ENCODE results near the gene ANO10. TPM values are rescaled to one million over a fixed set of nuclear protein-coding genes. Genes with fewer than 3 reads are reported as not detected.

Gene ANO10
- total RNA-seq, 1 experiment from 2014 or later = 32.6 TPM

- Histone ChIP-seq H2AFZ (no peak overlapping the region), H3K4me2 (no peak overlapping the region), H3F3A (ENCODE audit: insufficient read depth, low read depth) (no peaks in the 10 kb centered on the region), H3K4me1 (replicated peaks; ENCODE audit: insufficient read depth) (no peaks in the 10 kb centered on the region), H3K9me3 (ENCODE audit: insufficient read depth, low read depth) (peaks cover 4% of the 10 kb centered on the region; the same call in 1 of the 2 replicates), H3K27ac (no peak overlapping the region), H3K4me3 (no peak overlapping the region), H3K36me3 (ENCODE audit: low read depth) (peaks cover 6% of the 10 kb centered on the region; the same call in 1 of the 2 replicates), H4K20me1 (ENCODE audit: insufficient read depth) (no peaks in the 10 kb centered on the region), H3K9me2 (ENCODE audit: insufficient read depth) (no peaks in the 10 kb centered on the region), H3K79me2 (ENCODE audit: low read depth) (no peaks in the 10 kb centered on the region), H3K27me3 (ENCODE audit: insufficient read depth, low read depth) (no peaks in the 10 kb centered on the region)
- no peak for DNase-seq
- CTCF ChIA-PET = interaction anchor here (1.2 kb wide), 1 partner anchor 16 kb away, joined by 15 read pairs; no protein-coding TSS in a partner anchor
- TF ChIP-seq CTCF (conservative IDR thresholded peaks at IDR 0.05) (no peak), EZH2 (IDR thresholded peaks at IDR 0.05; ENCODE audit: low read depth) (no peak)
- POLR2A ChIA-PET (ENCODE audit: unreplicated experiment) = no interaction called here
- no TSS peak for BruUV-seq (replicated peaks)
- intact Hi-C loops (cut with micrococcal nuclease; ENCODE audit: unreplicated experiment) = no loop called here
Measured at GRCh38 chr3:43348852-43349574, 272.8 kb downstream of the ANO10 start.

GRCh38 chr3:43348350-43348749 lies 273.5 kb downstream of the ANO10 start:
- H3K4me1 ChIP-seq (replicated peaks; ENCODE audit: insufficient read depth) = no peaks in the 10 kb centered on the region
- H3K79me2 ChIP-seq (ENCODE audit: low read depth) = no peaks in the 10 kb centered on the region
- peaks cover 4% of the 10 kb centered on the region; the same call in 1 of the 2 replicates for H3K9me3 ChIP-seq (ENCODE audit: insufficient read depth, low read depth)
- no peaks in the 10 kb centered on the region for H3K9me2 ChIP-seq (ENCODE audit: insufficient read depth)
- peaks cover 6% of the 10 kb centered on the region; the same call in 1 of the 2 replicates for H3K36me3 ChIP-seq (ENCODE audit: low read depth)
- POLR2A ChIA-PET (ENCODE audit: unreplicated experiment) = no interaction called here
- intact Hi-C loops (cut with micrococcal nuclease; ENCODE audit: unreplicated experiment) = no loop called here
- no peaks in the 10 kb centered on the region for H3K27me3 ChIP-seq (ENCODE audit: insufficient read depth, low read depth)
- CTCF ChIA-PET = interaction anchor here (1.2 kb wide), 1 partner anchor 15 kb away, joined by 15 read pairs; no protein-coding TSS in a partner anchor
- TF ChIP-seq CTCF (conservative IDR thresholded peaks at IDR 0.05) (no peak), EZH2 (IDR thresholded peaks at IDR 0.05; ENCODE audit: low read depth) (no peak)
- DNase-seq = no peak
- H3K4me2 ChIP-seq = no peak overlapping the region
- no peak overlapping the region for H2AFZ ChIP-seq
- no peaks in the 10 kb centered on the region for H4K20me1 ChIP-seq (ENCODE audit: insufficient read depth)
- no TSS peak for BruUV-seq (replicated peaks)
- no peak overlapping the region for H3K4me3 ChIP-seq
- H3K27ac ChIP-seq = no peak overlapping the region
- H3F3A ChIP-seq (ENCODE audit: insufficient read depth, low read depth) = no peaks in the 10 kb centered on the region

GRCh38 chr3:43347774-43348173 lies 274.0 kb downstream of the ANO10 start:
- no peaks in the 10 kb centered on the region for H3K9me2 ChIP-seq (ENCODE audit: insufficient read depth)
- H3K9me3 ChIP-seq (ENCODE audit: insufficient read depth, low read depth) = peaks cover 3% of the 10 kb centered on the region; the same call in 1 of the 2 replicates
- POLR2A ChIA-PET (ENCODE audit: unreplicated experiment) = interaction anchor here (0.5 kb wide), 1 partner anchor 719 kb away, joined by 6 read pairs; no protein-coding TSS in a partner anchor
- no peak overlapping the region for H3K27ac ChIP-seq
- H3K79me2 ChIP-seq (ENCODE audit: low read depth) = no peaks in the 10 kb centered on the region
- H3K4me3 ChIP-seq = no peak overlapping the region
- H3K4me1 ChIP-seq (replicated peaks; ENCODE audit: insufficient read depth) = no peaks in the 10 kb centered on the region
- H3K36me3 ChIP-seq (ENCODE audit: low read depth) = peaks cover 6% of the 10 kb centered on the region; the same call in 1 of the 2 replicates
- H3F3A ChIP-seq (ENCODE audit: insufficient read depth, low read depth) = no peaks in the 10 kb centered on the region
- no peaks in the 10 kb centered on the region for H4K20me1 ChIP-seq (ENCODE audit: insufficient read depth)
- H3K27me3 ChIP-seq (ENCODE audit: insufficient read depth, low read depth) = no peaks in the 10 kb centered on the region
- H2AFZ ChIP-seq = no peak overlapping the region
- no peak for TF ChIP-seq CTCF (conservative IDR thresholded peaks at IDR 0.05)
- TF ChIP-seq EZH2 (IDR thresholded peaks at IDR 0.05; ENCODE audit: low read depth) = no peak
- no peak for DNase-seq
- intact Hi-C loops (cut with micrococcal nuclease; ENCODE audit: unreplicated experiment) = no loop called here
- no TSS peak for BruUV-seq (replicated peaks)
- no peak overlapping the region for H3K4me2 ChIP-seq
- CTCF ChIA-PET = interaction anchor here (1.2 kb wide), 1 partner anchor 14 kb away, joined by 15 read pairs; no protein-coding TSS in a partner anchor

All from PC-9 (cell line).